Measurements from ENCODE around the gene PRMT3.
"Not testable (repeated sequence)": the region's sequence is repeated elsewhere in the genome, so short reads cannot be mapped to it uniquely, and the experiment has no call there.

- not testable (repeated sequence) for TF ChIP-seq REPIN1 (CRISPR knock-in tag; IDR thresholded peaks at IDR 0.05; ENCODE audit: borderline replicate concordance, low read depth); NCOR1 (IDR thresholded peaks at IDR 0.05; ENCODE audit: borderline replicate concordance, low read length); RAD21 (CRISPR knock-in tag; IDR thresholded peaks at IDR 0.05); CBX1 (IDR thresholded peaks at IDR 0.05; ENCODE audit: low read depth); MAX (IDR thresholded peaks at IDR 0.05); SMC3 (IDR thresholded peaks at IDR 0.05; ENCODE audit: low read length); MAZ (IDR thresholded peaks at IDR 0.05; ENCODE audit: borderline replicate concordance, low read depth, low read length); MAZ (CRISPR knock-in tag; IDR thresholded peaks at IDR 0.05; ENCODE audit: low read depth); ZKSCAN1 (IDR thresholded peaks at IDR 0.05; ENCODE audit: low read length); ZBTB34 (CRISPR knock-in tag; IDR thresholded peaks at IDR 0.05); CBX2 (IDR thresholded peaks at IDR 0.05; ENCODE audit: low read depth, low read length); CBX2 (CRISPR knock-in tag; IDR thresholded peaks at IDR 0.05; ENCODE audit: low read depth)
Measured at GRCh38 chr11:20556396-20556795, 168.9 kb downstream of the PRMT3 start.
